ENCODE data around the gene SLC27A2.

- TF ChIP-seq PATZ1 (CRISPR knock-in tag; IDR thresholded peaks at IDR 0.05; ENCODE audit: borderline replicate concordance) (no peak), BACH2 (CRISPR knock-in tag; IDR thresholded peaks at IDR 0.05; ENCODE audit: borderline replicate concordance) (no peak), ZC3H10 (CRISPR knock-in tag; IDR thresholded peaks at IDR 0.05) (no peak)
These were observed 5.1 kb upstream of the SLC27A2 start for GRCh38 chr15:50176869-50177268.

Data from SK-N-SH treated with all-trans-retinoic acid at 6 μM for 48 hours (cell line).